Globus pallidus (tissue), 1 donor: ENCODE results near the gene MRPS7.
"Not testable (repeated sequence)": the region's sequence is repeated elsewhere in the genome, so short reads cannot be mapped to it uniquely, and the experiment has no call there.

Experiments
- DNase-seq: peaks from one replicate; pipeline ENCODE4 v3.0.0-alpha.2; 2015; ENCODE audit warnings: low spot score

The MRPS7 gene

DNA sequence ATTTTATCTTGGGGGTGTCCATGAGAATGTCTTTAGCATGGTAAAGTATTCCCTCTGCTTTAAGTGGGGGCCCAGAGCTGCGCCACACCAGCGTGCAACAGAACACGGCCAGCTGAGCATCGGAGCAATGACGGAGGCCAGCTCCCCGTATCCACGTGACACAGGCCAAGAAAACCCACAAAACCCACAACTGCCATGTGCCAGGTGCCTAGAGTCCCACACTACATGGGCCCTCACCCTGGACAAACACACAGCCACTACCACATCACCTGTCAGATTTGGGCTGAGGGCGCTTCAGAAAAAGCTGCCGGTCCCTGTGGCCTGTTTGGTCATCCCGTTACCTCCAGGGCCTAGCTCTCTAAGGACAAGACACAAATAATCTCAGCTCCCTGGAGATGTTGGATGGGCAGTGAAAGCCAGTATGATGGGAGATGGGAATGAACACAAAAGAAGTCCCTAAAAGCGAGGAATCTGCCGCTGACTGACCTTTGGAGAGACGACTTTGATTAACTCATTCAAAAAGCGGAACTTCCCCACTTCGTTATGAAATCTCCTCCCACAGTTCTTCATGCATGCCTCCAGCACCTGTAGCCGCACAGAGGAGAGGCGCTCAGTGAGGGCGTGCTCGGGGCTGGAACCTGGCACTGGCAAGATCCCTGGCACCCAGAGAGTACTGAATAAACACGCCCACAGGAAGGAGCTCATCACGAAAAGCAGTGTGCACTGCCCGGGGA, 17.4 kb upstream of the MRPS7 start:
- DNase-seq, result no peak

DNA sequence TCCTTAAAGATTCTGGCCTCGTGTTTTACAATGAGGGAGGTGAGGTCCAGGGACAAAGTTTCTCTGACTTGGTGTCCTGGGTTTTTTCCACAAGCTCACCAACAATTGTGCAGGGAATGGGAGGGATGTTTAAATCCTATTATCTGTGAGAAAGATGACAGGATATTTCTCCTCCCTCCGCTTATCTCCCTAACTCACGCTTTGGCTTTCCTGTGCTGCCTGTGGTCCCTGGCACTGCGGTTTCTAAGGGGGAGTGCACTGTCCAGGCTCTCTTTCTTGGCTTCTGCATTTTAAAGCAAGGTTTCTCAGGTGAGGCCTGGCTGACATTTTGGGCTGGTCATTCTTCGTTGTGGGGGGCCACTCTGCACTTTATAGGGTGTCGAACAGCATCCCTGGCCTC, 16.7 kb upstream of the MRPS7 start:
- no peak for DNase-seq

DNA sequence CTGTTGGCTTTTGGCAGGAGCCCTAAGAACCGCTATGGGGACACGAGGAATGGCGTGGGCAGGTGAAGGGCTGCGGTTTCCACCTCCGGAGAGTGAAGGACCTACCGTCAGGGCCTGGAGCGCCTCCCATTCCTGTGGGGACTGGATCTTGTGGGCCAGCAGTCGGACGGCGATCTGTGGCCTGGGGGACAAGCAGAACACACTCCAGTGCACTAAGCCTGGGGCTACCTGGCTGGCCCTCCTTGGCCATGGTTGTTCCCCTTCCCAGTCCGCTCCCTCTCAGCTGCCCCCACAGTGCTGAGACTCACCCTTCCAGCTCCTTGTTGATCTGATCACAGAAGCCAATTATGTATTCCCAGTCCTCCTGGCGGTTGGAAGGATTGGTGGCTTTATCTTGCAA, 15.3 kb upstream of the MRPS7 start:
- no peak for DNase-seq

DNA sequence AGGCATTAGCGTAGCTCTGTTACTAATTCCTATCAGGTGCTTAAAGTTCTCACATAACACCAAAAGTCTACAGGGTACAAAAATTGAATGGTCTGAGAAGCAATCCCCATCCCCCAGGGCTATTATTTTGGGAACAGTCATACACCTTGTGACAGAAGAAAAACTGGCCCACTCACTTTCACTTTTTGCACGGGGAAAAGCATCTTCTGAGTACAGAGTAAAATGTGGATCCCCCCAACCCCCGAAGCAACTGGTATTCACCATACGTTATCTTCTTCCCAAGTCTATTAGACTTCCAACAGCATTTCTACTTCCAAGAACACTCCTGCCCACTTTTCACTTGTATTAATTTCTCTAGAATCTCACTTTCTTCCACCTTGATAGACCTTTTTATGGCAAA, 12.1 kb upstream of the MRPS7 start:
- DNase-seq, result no peak

DNA sequence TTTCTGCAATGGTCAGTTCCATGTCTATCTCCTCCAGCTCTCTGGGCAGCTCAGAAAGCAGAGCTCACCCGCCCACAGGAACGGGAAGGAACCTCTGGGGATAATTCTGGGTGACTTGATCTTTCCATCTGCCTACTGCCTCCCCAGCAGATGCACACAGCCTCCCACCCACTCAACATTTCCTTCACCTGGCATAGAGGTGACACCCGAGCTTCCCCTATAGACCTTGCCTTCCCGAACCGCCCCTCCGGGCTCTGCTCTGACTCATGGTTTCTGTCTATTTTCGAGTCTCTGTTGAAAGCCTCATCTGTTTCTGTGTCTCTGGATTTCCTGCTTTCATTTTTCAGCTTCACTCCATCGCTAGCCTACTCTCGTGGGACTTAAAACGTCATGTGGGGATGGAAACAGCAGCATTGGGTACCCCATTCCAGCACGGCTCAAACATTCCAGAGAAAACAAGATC, 11.6 kb upstream of the MRPS7 start:
- DNase-seq, result no peak

DNA sequence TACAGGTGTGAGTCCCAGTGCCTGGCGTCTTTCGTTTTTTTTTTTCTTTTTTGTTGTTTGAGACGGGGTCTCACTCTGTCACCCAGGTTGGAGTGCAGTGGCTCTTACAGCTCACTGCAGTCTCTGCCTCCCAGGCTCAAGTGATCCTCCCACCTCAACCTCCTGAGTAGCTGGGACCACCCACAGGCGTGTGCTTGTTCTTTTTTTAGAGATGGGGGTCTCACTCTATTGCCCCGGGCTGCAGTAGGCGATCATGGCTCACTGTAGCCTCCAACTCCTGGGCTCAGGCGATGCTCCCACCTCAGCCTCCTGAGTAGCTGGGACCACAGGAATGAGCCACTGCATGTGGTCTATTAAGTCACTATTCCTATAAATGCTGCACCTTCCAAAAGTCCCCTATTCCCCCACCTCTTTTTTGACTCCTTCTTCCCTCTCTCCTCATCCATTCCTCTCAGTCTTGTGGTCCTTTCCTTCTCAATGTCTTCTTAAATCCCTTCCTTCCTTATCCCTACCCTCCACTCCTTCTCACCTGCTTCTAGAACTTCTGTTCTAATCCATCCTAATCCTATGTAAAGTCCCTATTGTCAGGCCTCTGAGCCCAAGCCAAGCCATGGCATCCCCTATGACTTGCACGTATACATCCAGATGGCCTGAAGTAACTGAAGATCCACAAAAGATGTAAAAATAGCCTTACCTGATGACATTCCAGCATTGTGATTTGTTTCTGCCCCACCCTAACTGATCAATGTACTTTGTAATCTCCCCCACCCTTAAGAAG, 9.5 kb upstream of the MRPS7 start:
- no peak for DNase-seq

DNA sequence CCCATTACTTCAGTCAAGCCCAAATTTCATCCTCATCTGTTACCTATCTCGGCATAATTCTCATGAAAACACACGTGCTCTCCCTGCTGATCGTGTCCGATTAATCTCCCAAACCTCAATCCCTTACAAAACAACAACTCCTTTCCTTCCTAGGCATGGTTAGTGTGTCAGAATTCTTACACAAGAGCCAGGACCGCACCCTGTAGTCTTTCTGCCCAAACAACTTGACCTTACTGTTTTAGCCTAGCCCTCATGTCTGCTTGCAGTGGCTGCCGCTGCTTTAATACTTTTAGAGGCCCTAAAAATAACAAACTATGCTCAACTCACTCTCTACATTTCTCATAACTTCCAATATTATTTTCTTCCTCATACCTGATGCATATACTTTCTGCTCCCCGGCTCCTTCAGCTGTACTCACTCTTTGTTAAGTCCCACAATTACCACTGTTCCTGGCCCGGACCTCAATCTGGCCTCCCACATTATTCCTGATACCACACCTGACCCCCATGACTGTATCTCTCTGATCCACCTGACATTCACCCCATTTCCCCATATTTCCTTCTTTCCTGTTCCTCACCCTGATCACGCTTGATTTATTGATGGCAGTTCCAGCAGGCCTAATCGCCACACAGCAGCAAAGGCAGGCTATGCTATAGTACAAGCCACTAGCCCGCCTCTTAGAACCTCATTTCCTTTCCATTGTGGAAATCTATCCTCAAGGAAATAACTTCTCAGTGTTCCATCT, 5.6 kb upstream of the MRPS7 start:
- not testable (repeated sequence) for DNase-seq

DNA sequence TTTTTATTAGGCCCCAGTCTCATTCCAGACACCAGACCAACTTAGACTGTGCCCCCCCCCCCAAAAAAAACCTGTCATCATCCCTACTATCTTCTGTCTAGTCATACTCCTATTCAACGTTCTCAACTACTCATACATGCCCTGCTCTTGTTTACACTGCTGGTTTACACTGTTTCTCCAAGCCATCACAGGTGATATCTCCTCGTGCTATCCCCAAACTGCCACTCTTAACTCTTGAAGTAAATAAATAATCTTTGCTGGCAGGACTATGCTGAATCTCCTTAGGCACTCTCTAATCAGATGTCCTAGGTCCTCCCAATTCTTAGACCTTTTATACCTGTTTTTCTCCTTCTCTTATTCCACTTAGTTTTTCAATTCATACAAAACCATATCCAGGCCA, 4.5 kb upstream of the MRPS7 start:
- DNase-seq, result not testable (repeated sequence)

DNA sequence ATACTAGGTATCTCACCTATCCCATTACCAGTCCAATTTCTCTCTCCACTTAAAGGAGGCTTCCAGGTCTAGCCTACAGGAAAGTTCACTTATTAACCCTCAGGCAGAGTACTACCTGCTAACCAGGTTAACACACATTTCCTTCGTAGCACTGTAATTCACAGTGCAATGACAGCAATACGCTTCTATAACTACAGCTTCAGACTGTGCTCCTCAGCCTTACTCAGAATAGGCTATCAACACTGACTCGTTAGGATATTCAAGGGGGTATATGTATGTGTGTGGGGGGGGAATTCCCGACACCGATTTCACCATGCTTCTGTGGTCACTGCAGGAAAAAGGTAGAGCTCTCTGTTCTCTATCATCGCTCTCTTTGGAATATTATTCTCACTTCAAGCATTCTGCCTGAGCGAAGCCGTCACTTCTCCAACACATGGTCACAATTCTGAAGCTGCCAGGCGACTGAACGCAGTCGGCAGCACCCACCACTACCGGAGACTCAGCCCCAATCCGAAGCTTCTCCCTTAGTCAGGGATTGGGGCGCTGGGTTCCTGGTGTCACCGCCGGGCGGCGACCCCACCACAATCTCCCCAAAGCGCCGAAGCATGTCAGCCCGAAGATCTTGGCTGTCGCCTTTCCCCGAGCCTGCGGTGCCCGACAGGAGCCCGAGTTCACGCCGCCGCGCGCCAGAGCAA, 891 bp upstream of the MRPS7 start:
- DNase-seq, result no peak

DNA sequence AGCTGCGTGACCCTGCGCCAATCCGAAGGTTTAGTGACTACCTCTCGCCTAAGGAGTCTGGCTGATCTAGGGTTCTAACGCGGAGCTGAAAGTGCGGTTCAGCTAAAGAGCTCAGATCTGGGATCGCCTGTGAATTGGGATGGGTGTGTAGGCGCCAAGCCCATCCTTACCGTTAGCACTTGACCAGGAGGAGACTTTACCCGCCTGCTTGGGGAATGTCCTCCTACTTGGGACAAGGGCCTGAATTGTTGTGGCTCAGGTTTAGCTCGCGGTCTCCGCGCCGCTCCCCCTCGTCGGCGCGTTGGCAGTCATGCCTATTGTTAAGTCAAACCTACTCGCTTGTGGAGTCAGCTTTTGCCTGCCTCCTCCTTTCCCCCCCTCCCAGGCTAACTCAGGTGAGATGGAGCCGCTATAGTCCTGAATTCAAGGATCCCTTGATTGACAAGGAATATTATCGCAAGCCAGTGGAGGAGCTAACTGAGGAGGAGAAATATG, 480 bp downstream of the MRPS7 start:
- no peak for DNase-seq

DNA sequence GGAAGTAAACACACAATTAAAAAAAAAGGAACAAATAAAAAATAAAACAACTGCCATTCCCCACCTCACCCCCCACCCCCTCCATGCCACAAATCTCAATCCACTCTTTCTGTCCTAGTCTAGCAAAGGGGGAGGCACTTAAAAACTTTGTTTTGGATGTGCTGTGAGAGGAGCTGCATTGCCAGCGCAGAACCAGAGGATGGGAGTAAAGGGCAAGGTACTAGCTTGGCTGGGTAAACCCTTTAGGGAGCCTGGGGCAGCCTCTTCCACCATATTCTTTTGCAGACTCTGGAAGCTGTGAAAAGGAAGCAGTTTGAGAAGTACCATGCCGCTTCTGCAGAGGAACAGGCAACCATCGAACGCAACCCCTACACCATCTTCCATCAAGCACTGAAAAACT, 1.4 kb downstream of the MRPS7 start:
- DNase-seq, result no peak

DNA sequence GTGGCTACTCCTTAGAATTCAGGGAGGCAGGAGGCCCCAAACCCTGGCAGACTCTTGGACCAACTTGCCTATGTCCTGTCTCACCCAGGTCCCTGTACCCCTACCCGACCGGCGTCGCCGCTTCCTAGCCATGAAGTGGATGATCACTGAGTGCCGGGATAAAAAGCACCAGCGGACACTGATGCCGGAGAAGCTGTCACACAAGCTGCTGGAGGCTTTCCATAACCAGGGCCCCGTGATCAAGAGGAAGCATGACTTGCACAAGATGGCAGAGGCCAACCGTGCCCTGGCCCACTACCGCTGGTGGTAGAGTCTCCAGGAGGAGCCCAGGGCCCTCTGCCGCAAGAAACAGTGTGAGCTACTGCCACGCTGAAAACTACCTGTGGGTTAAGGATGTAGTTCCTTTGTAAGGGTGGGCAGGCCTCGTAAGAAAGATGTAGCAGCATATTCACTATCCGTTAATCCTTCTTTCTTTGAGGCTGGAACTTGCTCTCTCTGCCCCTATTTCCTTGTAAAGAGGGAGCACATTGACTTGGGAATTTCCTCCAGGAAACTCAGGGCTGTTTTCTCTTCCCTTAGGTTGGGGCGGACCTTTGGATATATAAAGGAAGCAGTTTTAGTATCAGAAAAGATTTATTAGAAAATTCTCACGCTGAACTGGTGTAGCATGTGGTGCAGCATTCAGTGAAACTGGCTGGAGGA, 4.1 kb downstream of the MRPS7 start:
- no peak for DNase-seq

DNA sequence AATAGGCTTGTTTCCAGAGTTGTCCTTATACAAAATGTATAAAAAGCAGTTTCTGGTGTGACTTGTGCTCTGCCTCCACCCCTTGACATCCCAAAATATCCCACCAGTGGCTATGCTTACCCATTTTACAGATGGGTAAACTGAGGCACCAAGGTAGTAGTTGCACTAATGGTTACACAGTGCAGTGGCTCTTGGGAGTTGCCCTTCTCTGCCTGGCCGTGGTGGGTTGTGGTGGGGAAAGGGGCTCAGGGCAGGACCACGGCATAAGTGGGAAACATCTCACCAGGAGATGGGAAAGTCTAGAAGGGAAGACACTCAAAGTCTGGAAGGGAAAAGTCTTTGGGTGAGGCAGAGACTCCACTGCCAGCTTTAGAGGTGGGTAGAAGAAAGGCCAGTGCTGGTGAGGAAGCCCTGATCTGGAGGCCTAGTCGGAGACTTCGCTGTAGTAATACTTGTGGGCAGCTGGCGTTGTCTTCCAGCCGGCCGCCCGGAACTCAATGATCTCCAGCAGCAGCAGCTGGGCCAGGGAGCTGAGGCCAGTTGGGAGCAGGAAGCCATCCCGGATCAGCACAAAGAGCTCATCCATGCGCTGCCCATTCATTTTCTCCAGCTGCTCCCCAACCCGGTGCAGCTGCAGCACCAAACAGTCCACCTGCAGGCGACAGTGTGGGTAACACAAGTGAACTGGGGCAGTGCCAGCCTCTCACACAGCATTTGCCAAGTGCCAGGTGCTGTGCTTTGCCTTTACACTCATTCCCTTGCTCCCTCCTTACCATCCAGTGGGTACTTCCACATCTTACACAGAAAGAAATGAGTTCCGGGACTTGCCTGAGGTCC, 4.9 kb downstream of the MRPS7 start:
- peak; percentile 51 for DNase-seq

DNA sequence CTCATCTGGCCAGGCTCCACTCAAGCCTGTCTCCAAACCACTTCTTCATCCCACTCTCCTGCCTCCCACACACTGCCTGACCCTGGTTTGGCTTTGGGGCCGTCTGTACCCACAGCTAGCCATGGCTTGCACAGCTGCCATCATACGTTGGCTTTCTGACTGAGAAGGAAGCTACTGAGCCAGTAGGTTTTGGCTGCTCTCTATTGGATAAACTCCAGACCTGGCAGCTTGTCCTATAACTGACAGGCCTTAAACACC, 5.4 kb downstream of the MRPS7 start:
- DNase-seq, result peak; percentile 48

DNA sequence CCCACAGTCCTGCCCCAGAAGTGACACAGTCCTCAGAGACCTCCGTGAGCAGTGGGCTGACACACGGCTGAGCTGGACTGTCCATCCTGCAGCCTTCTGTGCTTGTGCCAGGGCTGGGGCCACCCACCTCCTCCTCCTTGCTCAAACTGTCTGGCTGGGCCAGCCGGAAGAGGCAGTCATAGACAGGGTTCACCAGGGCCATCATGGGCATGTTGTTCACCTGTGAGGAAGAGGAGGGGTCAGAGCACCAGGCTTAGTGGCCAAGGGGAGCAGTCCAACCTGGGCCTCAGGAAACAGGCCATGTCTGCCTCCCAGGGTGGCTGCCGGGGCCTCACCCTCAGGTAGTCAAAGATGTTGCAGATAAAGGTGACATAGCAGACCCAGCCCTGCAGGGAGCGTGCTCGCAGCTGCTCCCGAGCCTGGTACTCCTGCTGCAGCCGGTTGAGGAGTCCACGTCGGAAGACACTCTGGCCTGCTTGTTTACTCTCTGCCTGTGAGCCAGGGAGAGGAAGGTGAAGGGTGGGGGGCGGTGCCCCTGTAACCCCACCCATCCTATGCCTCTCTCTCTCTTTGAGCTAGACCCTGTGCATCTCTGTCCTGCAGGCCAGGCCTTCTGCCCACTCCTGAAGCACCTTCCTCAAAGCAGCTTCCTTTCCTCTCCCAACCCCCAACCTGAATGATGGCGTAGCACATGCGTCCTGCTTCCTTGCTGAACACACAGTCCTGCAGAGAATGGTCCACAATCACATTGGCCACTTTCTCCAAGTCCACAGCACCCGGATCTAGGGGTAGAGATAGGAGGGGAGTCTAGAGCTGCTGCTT, 5.9 kb downstream of the MRPS7 start:
- DNase-seq, result no peak

DNA sequence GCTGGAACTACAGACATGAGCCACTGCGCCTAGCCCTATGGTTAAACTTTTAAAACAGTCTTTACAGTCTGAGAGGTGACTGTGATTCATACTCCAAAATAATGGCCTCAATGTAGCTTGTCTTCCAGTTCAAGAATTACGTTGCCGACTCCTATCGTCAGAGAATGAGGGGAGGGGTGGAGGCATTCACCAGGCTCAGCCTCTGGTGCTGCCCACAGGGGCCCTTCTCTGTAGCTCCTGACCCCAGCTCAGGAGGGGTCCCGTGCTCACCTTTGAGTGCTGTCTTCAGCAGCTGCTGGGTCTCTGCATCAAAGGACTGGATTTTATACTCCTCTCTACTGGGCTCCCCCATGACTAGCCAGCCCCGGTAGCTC, 8.2 kb downstream of the MRPS7 start:
- DNase-seq, result no peak

DNA sequence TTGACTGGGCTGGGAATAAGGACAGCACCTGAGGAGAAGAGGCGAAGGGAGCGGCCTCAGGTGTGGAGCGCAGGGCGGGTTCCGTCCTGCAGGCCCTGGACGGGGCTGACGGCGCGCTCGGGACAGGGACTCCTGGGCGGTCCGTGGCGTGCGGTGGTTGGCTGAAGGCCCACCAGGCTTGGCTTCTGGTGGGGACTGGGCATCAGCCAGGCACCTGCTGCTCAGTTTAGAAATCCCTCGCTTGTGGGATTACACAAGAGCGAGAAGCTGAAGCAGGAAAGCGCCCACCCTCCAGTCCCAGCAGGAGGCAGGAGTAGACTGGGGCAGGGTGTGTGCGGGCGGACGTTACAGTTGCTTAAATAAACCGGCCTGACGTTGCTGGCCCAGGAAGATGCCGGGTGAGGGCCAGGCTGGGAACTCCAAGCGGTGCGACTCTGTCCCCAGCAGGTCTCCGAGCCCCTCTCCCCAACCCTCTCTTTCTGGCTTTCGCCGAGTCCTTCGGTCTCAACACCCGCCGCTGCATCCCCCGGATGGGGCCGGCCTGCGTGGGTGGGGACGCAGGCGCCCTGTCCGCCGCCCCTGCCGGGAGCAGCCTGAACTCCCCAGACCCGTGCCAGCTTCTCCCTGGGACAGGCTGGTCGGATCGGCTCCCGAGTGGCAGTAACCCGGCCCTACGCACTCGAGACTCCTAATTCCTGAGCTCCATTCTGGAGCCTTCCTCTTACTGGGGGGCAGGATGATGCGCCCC, 8.7 kb downstream of the MRPS7 start:
- peak; percentile 54 for DNase-seq

DNA sequence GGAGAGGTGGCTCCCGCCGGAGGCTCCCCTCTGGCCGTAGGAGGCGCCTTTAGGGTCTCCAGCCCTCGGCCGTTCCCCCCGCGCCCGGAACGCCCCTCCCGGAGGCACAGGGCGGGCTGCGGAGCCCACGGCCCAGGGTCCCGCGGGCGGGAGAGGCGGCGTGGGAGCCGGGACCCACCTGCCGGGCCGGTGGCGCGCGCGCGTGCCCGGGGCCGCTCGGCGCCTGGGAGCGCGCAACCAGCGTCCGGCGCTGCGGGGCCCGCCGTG, 9.2 kb downstream of the MRPS7 start, which contains the start of gene MIF4GD:
TSS of gene MIF4GD (minus strand) at position 266 of the 267 bp plus-strand sequence. CDS start 1,036 bp downstream, outside the sequence.
- DNase-seq, result no peak

DNA sequence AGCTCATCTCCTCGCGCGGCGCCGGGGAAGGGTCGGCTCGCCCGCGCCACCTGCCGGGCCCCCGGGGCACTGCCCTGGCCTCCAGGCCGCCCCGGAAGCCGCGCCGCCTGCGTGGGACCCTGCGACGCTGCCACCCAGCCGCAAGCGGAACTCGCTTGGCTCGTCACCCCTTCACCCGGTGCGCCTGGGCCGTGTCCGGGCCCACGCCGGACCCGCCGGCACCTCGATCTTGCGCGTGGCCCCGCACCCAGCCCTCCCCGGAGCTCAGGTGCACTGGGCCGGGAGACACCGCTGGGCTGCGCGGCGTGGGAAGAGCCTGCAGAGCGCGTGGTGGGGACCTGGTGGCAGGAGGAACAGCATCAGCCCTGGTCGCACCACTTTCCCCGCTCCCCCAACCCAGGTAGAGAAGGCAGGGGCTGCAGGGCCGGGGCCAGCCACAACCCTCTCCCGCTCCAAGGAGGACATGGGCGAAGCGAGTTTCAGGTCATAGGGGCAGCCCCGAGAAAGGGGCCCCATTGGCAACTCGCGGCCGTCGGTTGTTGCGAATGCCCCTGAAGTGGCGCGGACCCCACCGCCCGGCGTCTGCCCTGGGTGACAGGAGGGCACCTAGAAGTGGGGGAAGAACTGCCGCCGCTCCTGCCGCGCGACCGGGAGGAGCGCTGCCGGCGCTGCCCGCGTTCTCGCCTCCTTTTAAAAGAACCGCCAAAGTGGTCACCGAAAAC, 9.7 kb downstream of the MRPS7 start:
- peak; percentile 70 for DNase-seq
